ENCODE measurements around the gene SLC9A9.

Gene SLC9A9

DNA sequence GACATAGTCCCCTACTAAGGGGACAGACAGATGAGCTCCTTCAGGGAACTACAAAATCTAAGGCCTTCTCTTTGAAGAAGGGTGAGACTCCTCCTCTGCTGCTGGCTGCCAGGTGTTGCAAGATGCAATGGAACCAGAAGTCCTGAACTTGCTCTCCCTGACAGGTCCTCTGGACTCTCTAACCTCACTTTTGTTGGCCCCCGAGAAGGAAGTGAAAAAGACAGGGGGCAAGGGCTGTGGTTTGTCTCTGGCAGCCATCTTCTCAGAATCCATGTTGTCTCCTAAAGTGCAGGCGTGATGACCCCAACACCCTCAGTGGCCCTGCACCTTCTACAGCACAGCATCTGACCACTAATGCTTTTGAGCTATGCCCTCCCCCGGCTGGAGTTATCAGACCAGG, 436.2 kb downstream of the SLC9A9 start:
- DNase-seq (ENCODE audit: low read depth), result no peak

DNA sequence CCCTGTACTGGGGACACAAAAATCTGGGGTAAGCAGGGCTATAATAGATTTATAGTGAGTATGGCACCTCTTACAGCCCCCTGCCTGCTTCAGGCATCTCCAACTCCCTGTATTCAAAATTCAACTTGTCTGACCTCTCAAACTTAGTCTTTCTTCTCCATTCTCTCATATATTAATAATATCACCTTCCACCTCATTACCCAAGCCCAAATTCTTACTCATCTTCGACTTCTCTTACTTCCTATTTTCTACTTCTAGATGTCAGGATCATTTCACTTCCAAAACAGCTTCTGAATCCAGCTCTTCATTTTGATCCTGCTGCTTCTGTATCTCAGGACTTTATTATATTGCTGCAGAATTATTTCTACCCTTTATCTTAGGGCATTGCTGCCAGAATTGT, 438.0 kb downstream of the SLC9A9 start:
- no peak for DNase-seq (ENCODE audit: low read depth)

DNA sequence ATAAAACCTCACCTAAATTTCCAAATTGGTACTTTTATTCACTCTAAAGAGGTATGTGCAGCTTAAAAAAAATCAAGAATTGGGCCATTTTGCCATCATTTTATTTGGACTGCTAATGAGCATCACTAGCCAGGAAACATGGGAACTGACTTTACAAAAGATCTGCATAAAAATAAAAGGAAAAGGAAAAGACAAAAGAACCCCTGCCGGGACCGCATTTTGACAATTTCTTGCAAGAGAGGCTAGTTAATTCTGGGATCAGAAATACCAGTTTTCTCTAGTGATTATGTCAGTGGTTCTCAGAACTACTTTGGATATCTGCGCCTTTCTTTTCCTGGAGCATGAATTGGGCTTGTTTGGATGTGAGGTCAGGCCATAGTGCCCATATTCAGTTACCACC, 439.5 kb downstream of the SLC9A9 start:
- no peak for DNase-seq (ENCODE audit: low read depth)

DNA sequence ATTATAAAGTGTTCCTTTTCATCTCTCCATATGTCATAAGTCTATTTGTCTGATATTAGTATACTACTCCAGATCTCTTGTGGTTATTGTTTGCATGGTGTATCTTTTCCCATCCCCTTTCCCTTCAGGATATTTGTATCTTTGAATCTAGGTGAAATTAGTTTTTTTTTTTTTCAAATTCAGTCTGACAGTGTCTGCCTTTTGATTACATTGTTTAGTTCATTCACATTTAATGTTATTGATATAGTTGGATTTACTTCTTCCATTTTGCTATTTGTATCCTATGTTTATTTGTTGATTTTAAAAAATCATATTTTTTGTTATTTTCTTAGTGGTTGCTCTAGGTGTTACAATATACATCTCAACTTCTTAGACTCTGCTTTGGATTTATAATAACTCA, 445.7 kb downstream of the SLC9A9 start:
- no peak for DNase-seq (ENCODE audit: low read depth)

DNA sequence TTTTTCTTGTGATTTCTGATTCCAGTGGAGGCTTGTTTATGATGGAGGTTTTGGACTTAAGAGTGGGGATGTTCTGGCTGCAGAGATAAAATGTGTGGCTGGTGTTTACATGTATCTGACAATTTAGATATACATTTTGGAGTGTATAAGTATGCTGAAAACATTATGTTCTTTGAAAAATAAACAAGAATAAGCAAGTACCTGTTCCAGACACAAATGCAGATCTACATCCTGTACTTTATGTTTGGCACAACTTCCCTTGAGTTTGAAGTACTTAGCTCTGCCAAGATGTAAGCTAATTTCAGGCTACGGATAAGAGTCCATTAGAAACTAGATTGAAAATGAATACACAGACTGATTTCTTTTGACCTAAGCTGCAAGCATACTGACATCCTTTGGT, 451.5 kb downstream of the SLC9A9 start:
- no peak for DNase-seq (ENCODE audit: low read depth)

DNA sequence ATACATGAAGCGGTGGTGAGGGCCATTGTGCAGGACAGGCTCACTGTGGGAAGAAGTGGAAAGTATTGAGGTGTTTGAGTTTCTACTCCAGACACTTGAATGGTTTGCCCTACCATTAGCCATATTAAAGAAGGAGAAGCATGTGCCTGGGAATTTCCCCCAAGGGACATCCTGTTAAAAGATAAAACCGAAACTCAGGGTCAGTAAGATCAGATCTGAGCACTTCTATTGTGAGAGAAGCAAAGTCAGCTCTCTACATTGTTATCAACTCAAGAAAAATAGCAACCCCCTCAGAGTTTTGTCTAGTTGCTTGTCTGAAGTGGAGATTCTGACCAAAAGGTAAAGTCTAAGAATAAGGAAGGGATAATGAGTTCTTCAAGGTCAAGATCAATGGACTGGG, 458.9 kb downstream of the SLC9A9 start:
- no peak for DNase-seq (ENCODE audit: low read depth)

DNA sequence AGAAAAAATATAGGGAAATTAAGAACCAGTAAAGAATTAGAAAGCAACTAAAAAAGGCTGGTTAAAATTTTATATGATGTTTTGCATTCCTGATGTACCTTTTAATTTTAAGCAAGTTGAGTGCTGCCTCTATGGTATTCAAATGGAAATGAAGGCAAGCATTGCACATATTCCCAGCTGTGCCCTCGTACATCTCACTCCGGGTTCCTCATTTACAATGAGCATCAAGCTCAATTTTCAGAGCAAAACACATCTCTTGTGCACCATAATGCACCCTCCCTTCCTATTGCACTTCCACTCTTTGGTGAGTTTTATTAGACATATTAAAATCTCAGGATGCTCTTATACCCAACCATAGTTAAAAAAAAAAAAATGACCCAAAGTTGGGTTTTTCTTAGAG, 460.8 kb downstream of the SLC9A9 start:
- no peak for DNase-seq (ENCODE audit: low read depth)

DNA sequence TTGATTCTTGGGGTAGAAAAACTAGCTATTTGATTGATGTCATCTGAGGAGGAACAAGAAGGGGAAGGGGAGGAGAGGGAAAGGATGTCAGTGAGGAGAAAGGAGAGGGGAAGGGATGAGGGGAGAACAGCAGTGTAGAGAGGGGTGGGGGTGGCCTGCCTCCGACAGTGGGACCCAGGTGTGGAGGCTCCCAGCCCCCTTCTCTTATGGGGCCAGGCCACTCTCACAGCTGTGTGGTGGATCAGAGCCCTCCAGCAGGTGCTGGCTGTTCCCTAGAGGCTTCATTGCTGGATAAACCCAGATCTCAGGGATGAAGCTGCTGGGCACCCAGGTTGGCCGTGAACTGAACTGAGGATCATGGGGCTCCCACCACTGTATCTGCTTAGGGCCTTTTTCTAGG, 464.2 kb downstream of the SLC9A9 start:
- no peak for DNase-seq (ENCODE audit: low read depth)

DNA sequence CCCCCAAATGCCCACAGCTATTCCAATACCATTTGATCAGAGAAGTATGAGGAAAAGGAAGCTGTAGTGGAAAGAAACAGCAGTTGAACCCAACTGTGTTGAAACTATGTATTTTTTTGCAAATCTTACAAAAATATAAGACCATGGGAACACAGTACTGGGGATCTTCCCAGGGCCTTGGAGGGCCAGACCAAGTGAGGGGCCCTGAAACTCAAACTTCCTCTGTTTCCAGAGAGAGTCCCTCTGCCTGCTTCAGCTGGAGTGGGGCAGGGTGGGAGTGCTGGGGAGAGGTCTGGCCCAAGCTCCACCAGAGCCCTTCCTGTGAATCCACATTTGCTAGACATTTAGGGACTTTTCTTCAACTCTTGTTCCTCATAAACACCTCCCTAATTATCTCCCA, 464.8 kb downstream of the SLC9A9 start:
- DNase-seq (ENCODE audit: low read depth), result no peak

DNA sequence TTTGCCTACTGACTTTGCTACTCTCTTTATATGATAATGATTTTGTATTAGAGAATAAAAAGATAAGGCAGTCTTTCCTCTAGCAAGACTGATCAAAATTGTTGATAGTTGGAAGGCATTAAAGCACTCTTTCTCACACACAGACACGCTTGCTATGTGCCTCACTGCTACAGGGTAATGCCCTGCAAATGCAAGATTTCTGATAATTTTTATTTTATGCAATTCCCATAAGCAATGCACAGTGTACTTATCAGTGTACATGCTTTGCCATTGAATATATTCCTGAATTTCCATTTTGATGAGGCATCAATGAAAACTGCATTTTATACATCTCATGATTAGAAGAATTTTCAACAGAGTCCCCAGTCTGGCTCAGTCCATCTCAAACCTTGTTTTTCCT, 465.5 kb downstream of the SLC9A9 start:
- no peak for DNase-seq (ENCODE audit: low read depth)

DNA sequence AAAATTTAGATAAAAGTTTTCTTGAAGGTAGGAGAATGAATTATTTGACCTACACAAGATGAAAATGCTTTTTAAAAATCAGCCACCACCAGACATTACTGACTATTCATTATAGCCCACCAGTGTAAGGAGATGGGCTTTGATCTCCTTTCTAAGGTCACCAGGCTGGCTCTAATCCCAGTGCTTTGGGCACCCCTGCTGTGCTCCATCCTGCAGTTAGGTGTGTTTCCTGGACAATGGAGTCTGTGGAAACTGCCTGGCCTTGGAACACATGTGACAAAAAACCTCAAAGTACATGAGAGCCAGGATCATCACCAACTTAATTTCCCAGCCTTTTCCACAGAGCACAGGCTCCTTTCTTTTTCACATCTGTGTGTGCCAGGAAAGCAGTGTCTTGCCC, 467.8 kb downstream of the SLC9A9 start:
- DNase-seq (ENCODE audit: low read depth), result no peak

DNA sequence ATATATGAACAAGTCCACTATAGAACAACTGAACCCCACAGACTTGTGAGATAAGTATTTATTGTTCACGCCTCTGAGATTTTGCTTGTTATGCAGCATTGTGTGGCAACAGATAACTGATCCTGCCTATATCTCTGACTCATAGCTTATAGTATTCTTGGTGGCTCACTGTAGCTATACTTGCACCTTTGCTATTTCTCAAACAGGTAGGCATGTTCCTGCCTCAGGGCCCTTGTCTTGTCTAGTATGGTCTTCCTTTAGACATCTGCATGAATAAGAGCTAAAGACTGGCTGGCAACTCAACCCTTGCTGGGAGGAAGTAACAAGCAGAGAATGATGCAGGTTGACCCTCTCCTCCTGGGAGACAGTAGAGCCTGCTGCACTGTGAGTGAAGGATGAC, 472.6 kb downstream of the SLC9A9 start:
- no peak for DNase-seq (ENCODE audit: low read depth)

DNA sequence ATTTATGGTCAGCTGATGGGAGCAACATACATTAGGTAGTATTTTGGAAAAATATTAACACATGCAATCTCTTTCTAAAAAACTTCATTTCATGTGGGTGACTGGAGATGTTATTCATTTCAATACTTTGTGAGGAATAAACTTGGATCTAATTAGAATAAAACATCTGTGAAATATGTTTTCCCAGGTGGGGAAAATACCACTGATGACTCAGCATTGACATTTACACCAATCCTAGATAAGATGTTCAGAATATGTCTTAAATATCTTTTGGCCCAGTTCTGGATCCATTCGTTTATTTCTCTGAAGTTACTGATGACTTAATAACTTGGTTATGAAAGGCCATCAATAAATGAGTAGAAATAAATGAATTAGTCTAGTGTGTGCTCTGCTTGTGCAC, 481.1 kb downstream of the SLC9A9 start:
- no peak for DNase-seq (ENCODE audit: low read depth)

DNA sequence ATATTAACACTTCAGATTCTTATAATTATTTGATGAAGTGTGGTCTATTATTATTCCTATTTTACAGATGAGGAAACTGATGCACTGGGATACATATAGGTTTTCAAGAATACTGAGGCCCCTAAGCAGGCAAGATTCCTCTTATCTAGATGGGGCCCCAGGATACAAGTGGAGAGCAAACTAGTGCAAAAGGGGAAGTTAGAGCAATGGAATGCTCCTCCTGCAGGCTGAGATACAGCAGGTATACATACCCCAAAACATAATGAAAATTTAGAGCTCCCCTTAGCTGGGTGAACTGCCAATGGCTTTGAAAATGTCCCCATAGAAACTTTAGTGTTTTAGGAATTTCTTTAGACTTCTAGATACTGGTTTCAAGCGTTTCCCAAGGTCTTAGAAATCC, 481.6 kb downstream of the SLC9A9 start:
- no peak for DNase-seq (ENCODE audit: low read depth)

DNA sequence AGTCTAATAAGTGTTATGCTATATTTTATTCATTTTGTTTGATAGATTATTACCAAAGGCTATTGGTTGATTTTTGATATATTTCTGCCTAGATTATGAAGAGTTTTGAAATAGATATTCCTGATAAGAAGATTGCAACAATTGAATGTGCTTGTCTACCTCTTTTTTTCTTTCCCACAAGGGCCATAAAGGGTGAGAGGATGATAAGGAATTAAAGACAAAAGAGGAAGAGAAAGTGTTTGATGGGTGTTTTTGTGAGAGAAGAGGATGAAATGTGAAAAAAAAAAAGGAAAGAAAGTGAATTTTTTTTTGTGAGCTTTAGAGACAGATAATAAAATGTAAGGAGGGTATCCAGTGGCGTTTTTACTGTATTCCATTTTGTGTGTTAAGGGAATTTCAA, 484.3 kb downstream of the SLC9A9 start:
- DNase-seq (ENCODE audit: low read depth), result no peak

DNA sequence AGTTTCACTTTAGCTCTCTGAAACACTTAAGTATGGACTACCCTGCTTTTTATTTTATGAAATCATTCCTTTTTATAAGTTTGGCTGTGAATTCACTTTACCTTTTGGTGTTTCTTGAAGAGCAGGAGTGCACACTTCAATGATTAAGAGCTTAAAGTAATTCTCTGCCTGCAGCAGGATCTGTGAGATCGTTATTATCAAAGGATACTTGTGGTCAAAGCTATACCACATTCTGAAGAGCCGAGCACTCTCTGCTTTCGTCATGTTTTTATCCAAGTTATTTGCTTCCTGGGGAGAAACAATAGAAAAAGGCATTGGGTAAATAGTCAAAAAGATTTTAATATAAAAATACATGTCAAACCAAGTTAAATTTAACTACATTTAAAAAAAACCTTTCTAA, 485.0 kb downstream of the SLC9A9 start:
- no peak for DNase-seq (ENCODE audit: low read depth)

DNA sequence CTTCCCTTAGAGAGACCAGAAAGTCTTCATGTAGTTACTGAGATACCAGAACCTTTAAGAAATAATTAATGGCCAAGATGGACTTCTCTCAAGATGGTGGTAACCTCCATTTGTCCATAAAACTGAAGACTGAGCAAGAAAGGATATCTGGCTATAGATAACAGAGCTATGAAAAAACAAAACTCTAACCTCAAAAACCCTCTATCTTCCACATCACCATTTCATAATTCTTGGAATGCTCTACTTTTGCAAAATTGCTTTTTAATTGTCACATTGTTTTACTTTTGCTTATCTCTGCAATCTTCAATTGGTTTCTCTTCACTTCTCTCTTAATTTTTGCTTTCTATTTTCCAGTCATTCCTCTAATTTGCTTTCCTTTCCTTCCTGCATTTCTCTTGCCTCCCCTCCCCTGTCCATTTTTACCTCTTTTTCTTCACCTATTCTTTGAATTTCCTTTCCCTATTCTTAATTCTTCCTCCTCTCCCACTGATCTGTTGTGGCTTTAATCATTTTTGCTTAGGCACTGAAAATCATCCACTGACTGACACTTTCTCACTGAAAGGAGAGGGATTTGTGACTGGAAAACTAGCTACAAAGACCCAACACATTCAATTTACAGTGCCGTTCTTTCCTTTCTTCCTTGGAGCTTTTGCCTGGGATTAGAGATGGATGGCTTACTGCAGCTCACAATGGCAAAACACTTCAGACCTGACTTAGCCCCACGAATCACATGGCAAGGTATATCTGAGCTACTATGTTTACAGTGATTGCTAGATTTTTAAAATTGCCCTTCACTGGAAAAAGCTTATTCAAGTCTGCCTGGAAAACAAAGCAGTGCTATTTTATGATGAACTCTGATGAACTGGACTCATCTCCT, 485.9 kb downstream of the SLC9A9 start:
- DNase-seq (ENCODE audit: low read depth), result no peak

DNA sequence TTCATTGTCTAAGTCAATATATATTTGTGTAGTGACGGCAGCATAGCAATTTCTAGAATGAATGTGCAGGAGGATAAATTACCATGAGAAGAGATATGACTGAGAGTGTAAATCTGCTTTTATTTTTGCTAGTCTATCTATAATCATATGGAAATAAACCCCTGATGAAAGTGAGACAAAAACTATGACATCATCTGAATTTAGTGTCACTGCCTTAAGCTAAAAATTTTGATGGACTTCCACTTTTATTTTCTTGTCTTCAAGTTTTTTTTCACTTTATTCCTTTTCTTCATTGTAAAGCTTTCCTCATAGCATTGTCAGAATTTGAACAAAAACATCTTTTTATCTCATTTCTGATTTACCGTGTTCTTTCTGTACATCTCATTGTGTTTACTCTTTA, 486.7 kb downstream of the SLC9A9 start:
- DNase-seq (ENCODE audit: low read depth), result no peak

DNA sequence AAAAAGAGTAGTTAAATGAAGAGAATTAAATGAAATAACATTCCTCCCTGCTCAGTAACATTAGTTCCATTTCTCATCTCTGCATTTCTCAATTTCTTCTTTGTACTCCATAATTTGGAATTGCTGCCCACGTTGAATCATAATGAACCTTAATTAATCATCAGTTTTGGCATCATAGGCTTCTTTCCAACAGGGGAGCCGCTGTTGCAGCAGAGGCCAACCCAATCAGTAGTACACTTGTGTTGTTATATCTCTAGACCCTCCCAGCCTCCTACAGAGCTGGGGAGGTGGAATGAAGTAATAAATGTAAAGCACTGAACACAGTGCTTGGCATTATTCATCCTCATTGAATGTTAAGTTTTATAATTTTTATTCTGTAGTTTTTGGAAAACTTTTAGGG, 488.0 kb downstream of the SLC9A9 start:
- DNase-seq (ENCODE audit: low read depth), result no peak

DNA sequence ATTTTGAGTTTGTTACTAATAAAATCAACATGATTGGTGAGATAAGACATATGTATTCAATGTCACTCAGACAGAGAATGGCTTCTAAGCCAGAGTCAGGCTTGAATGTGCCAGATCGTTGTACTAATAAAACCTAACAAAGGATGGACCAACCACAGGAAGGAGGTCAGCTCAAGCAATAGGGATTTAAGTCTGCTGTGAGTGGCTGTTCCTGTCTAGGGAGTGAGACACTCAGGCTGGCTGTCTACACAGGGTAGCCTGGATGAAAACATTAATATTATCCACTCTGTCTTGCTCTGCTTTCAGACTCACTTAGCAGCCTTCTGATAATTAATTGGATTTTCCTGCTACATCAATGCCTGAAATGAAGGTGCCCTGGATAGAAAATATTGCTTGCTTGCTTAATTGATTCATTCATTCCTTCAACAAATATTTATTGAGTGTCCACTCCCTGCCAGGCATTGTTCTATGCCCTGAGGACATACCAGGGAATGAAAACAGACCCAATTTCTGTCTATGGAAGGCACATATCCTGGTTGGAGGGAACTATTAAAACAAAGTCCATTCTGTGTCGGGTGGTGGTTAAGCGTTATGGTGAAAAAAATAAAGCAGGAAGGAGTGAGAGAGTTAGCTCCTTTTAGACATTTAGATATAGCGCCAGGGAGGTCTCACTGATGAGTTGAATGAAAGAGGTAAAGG, 489.3 kb downstream of the SLC9A9 start:
- DNase-seq (ENCODE audit: low read depth), result no peak

DNA sequence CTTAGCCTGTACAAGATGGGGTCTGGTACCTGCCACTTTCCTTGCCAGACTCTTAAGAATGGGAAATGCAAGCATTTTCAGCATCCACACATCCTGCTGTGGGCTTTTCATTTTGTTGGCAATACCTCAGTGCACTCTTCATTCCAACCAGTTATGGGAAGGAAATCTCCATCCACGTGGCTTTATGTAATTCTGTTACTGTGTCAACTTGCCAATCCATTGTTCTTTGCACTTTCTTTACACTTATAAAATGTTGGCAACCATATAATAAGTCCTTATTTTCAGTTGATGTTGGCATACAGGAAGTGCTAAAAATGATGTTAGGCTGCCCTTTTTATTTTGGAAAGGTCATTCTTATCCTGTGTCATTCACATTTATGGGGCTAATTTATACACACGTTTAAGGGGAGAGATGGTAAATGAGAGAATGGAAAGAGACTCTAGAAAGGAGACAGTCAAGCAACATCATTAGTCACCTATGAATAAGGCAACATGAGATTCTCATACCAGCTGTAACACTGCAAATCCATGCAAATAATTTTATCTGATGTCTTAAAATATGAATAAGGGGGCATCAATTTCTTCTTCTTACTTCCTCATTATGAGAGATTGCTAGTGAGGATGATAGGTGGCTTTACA, 490.0 kb downstream of the SLC9A9 start:
- no peak for DNase-seq (ENCODE audit: low read depth)

DNA sequence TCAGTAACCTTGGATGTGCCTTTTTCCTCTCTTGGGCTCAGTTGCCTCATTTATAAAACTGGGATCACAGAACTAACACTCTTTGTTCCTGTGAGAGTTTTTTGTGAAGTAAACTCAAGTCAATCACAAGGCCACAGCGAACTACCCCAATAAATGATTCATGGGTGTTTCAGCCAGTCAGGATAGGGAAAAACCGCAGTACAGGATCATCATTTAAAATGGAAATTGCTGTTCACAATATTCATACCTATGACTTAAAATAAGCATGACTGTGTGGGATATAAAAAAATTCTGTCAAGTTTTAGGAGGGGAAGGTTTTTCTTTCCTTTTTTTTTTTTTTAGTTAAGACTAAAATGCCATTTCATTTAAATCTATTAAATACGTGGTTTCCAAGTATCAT, 490.6 kb downstream of the SLC9A9 start:
- no peak for DNase-seq (ENCODE audit: low read depth)

DNA sequence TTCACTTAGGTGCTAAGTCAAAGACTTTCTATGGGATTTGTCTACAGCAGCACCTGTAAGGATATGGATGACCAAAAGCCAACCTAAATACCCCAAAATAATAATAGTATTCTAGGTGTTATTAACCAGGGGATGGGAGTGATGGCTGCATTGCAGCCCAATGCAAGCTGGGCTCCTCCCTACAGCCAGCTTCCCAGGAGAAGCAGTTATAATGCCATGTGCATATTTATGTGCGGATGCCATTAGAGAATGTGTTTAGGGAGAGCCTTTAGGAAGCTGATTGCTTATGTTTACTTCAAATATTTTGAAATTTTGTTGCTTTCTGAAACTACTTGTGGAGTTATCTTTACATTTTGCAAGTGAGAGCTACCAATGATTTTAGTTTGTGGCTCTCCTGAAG, 491.4 kb downstream of the SLC9A9 start:
- no peak for DNase-seq (ENCODE audit: low read depth)

Data from stimulated activated CD8-positive, alpha-beta memory T cell treated with anti-CD3 and anti-CD28 coated beads, Interleukin-15, amount 100 ng/mL, for 24 hours (primary cell).